Lower leg skin (tissue), 4 donors: ENCODE measurements around the gene CHMP4A. TPM values are rescaled to one million over a fixed set of nuclear protein-coding genes. Genes with fewer than 3 reads are reported as not detected.

Experiments
- DNase-seq, 2 donors: peaks; one replicate each; pipeline ENCODE4 v3.0.0-alpha.2; 2019; ENCODE audit warnings: low spot score in 2 of 2
- H3K4me3 ChIP-seq: fragments of 200-600 bp; sonication (generic); 2 replicates; pipeline ENCODE4 v1.5.1; 2017; ENCODE audit warnings: mild to moderate bottlenecking, low read depth; ENCODE audit not compliant: poor library complexity, severe bottlenecking
- POLR2A ChIP-seq, 2 donors: fragments of 450-650 bp; IDR thresholded peaks; one replicate each; pipeline ENCODE4 v1.6.1; 2016 to 2017; ENCODE audit warnings: antibody characterized with exemption in 2 of 2, mild to moderate bottlenecking in 1 of 2, moderate library complexity in 1 of 2
- WGBS, 2 donors: methylation state at CpG; one replicate each; pipeline ENCODE4 v1.1.5; 2018; 5-methylcytosine and 5-hydroxymethylcytosine counted together
- intact Hi-C: fragments of 100-400 bp; cut with DNase I; formaldehyde crosslinking; loops from one replicate; pipeline ENCODE4 v1.15.0; 2023; ENCODE audit warnings: low total_unique reads
- total RNA-seq, 4 donors: library from RNA; depleted of rRNA; stranded (reverse); fragments of >200 nt; gene quantifications; one replicate each; pipeline ENCODE4 v1.1.0, GENCODE V29; 2016
- TF ChIP-seq, protein P1 (sequence below), 3 donors: fragments of 450-650 bp; IDR thresholded peaks; one replicate each; pipeline ENCODE4 v1.5.1; 2016; ENCODE audit warnings: antibody characterized with exemption in 3 of 3, mild to moderate bottlenecking in 3 of 3, moderate library complexity in 2 of 3

Gene CHMP4A
- total RNA-seq, 4 donors from 2014 or later: 50.3 to 99.6 (median 68.1) TPM

GRCh38 chr14:24182110-24182882, 31.0 kb downstream of the CHMP4A start:
- TF ChIP-seq POLR2A (IDR thresholded peaks at IDR 0.05): no peak
- TF ChIP-seq, protein P1, sequence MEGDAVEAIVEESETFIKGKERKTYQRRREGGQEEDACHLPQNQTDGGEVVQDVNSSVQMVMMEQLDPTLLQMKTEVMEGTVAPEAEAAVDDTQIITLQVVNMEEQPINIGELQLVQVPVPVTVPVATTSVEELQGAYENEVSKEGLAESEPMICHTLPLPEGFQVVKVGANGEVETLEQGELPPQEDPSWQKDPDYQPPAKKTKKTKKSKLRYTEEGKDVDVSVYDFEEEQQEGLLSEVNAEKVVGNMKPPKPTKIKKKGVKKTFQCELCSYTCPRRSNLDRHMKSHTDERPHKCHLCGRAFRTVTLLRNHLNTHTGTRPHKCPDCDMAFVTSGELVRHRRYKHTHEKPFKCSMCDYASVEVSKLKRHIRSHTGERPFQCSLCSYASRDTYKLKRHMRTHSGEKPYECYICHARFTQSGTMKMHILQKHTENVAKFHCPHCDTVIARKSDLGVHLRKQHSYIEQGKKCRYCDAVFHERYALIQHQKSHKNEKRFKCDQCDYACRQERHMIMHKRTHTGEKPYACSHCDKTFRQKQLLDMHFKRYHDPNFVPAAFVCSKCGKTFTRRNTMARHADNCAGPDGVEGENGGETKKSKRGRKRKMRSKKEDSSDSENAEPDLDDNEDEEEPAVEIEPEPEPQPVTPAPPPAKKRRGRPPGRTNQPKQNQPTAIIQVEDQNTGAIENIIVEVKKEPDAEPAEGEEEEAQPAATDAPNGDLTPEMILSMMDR (IDR thresholded peaks at IDR 0.05): no peak
- WGBS, 2 donors: 84 to 89% methylated on average over 12 to 14 of the region's 14 CpGs
- no peak overlapping the region for H3K4me3 ChIP-seq
- no peak for DNase-seq
- intact Hi-C loops: no loop called here

GRCh38 chr14:24181371-24182077, 31.8 kb downstream of the CHMP4A start:
- intact Hi-C loops: no loop called here
- no peak for TF ChIP-seq POLR2A (IDR thresholded peaks at IDR 0.05)
- TF ChIP-seq, protein P1 (IDR thresholded peaks at IDR 0.05): no peak
- H3K4me3 ChIP-seq: no peak overlapping the region
- DNase-seq: no peak
- WGBS, 2 donors: 88 to 91% methylated on average over 17 to 19 of the region's 19 CpGs

GRCh38 chr14:24179961-24180796, 33.1 kb downstream of the CHMP4A start:
- TF ChIP-seq, protein P1 (IDR thresholded peaks at IDR 0.05): no peak
- TF ChIP-seq POLR2A (IDR thresholded peaks at IDR 0.05): no peak
- WGBS, 2 donors: 58 to 63% methylated on average over 16 to 18 of the region's 18 CpGs

GRCh38 chr14:24179294-24179960, 33.9 kb downstream of the CHMP4A start:
- no peak overlapping the region for H3K4me3 ChIP-seq
- intact Hi-C loops: no loop called here
- WGBS, 2 donors: 87 to 89% methylated on average over 12 to 13 of the region's 14 CpGs
- DNase-seq: no peak
- TF ChIP-seq POLR2A (IDR thresholded peaks at IDR 0.05): no peak

More at GRCh38 chr14:24179961-24180796, 33.1 kb downstream of the CHMP4A start:
- DNase-seq: no peak
- no peak overlapping the region for H3K4me3 ChIP-seq
- intact Hi-C loops: no loop called here

- intact Hi-C loops: no loop called here
- H3K4me3 ChIP-seq: no peak overlapping the region
- no peak for DNase-seq
- WGBS, 2 donors: 86 to 89% methylated on average over 12 of the region's 12 CpGs
- no peak for TF ChIP-seq POLR2A (IDR thresholded peaks at IDR 0.05)
- TF ChIP-seq, protein P1 (IDR thresholded peaks at IDR 0.05): no peak
Observed at GRCh38 chr14:24178399-24179178, 34.7 kb downstream of the CHMP4A start.
